ENCODE results near the gene WNK1. TPM values are rescaled to one million over a fixed set of nuclear protein-coding genes. Genes with fewer than 3 reads are reported as not detected.

Gene WNK1
- total and polyA plus RNA-seq, 2 donors (not counting 3 experiments of a cell fraction or from before 2014, with no cell fraction given) = 46.3 to 108 TPM

DNA sequence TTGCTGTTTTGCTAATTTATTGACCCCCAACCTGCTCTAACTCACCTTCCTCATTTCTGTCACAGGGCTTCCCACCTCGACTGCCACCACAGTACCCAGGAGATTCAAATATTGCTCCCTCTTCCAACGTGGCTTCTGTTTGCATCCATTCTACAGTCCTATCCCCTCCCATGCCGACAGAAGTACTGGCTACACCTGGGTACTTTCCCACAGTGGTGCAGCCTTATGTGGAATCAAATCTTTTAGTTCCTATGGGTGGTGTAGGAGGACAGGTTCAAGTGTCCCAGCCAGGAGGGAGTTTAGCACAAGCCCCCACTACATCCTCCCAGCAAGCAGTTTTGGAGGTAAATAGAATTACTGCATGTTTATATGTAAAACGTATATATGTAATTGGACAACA, 128.3 kb downstream of the WNK1 start:
- Histone ChIP-seq H3K9ac (replicated peaks; ENCODE audit: extremely low read depth, insufficient read depth, low read length) (no peak overlapping the region), H3K4me3 (replicated peaks in 1 of 3; ENCODE audit: insufficient read depth in 1 of 3, low read depth in 1 of 3, low read length in 3 of 3) (no peak overlapping the region), H3K79me2 (ENCODE audit: control insufficient read depth, insufficient read depth, low read length) (no peaks in the 10 kb centered on the region), H2AFZ (ENCODE audit: low read depth, low read length) (no peak overlapping the region), H3K27me3 (ENCODE audit: control insufficient read depth in 2 of 2, insufficient read depth in 2 of 2, low read length in 2 of 2) (no peaks in the 10 kb centered on the region), H3K36me3 (ENCODE audit: control insufficient read depth in 2 of 2, extremely low read depth in 1 of 2, insufficient read depth in 2 of 2, low read length in 2 of 2) (peaks cover 35 to 42% of the 10 kb centered on the region in 2 experiments), H4K20me1 (replicated peaks; ENCODE audit: control insufficient read depth, extremely low read depth, insufficient read depth, low read length) (no peaks in the 10 kb centered on the region), H3K4me2 (ENCODE audit: insufficient read depth, low read length) (no peak overlapping the region), H3K27ac (ENCODE audit: insufficient read depth, low read depth, low read length) (no peak overlapping the region), H3K4me1 (ENCODE audit: control insufficient read depth, extremely low read depth, insufficient read depth, low read length) (no peaks in the 10 kb centered on the region), H3K9me1 (replicated peaks; ENCODE audit: control insufficient read depth, extremely low read depth, insufficient read depth, low read length) (no peaks in the 10 kb centered on the region), H3K9me3 (replicated peaks; ENCODE audit: control insufficient read depth, insufficient read depth, low read length) (no peaks in the 10 kb centered on the region)
- FAIRE-seq = no peak
- no peak for DNase-seq (ENCODE audit: low read depth, low spot score)
- TF ChIP-seq POLR2A (IDR thresholded peaks at IDR 0.05; ENCODE audit: low read depth, low read length) = no peak
- no peak for TF ChIP-seq EZH2 (IDR thresholded peaks at IDR 0.05; ENCODE audit: borderline replicate concordance, low read depth, low read length, severe bottlenecking)
- no peak for TF ChIP-seq GATA2 (IDR thresholded peaks at IDR 0.05; ENCODE audit: insufficient read depth, insufficient read length, low read depth, low read length)
- no peak for TF ChIP-seq JUN (IDR thresholded peaks at IDR 0.05; ENCODE audit: borderline replicate concordance, insufficient read depth, insufficient read length, low read depth)
- no peak for TF ChIP-seq POLR2AphosphoS5 (IDR thresholded peaks at IDR 0.05; ENCODE audit: insufficient read depth, low read depth, low read length)
- TF ChIP-seq MYC (IDR thresholded peaks at IDR 0.05; ENCODE audit: low read depth, low read length) = no peak
- TF ChIP-seq MAX (IDR thresholded peaks at IDR 0.05; ENCODE audit: insufficient read depth, insufficient read length) = no peak
- TF ChIP-seq FOS (IDR thresholded peaks at IDR 0.05; ENCODE audit: borderline replicate concordance, insufficient read depth, low read length) = no peak
- no peak for TF ChIP-seq CTCF (IDR thresholded peaks at IDR 0.05; ENCODE audit: extremely low read depth in 1 of 2, insufficient read depth in 1 of 2, low read depth in 1 of 2, low read length in 2 of 2)
- intact Hi-C loops (cut with micrococcal nuclease) = no loop called here
- BruUV-seq (replicated peaks) = no TSS peak
- CTCF ChIA-PET = no interaction called here
- POLR2A ChIA-PET = no interaction called here
- dilution Hi-C loops (cut with MboI; ENCODE audit: extremely low pct_ligation_motif_present, low sequenced_read_pairs) = no loop called here

Data from endothelial cell of umbilical vein (primary cell).